ENCODE results near the gene METRNL. TPM values are rescaled to one million over a fixed set of nuclear protein-coding genes. Genes with fewer than 3 reads are reported as not detected.
"Not testable (repeated sequence)": the region's sequence is repeated elsewhere in the genome, so short reads cannot be mapped to it uniquely, and the experiment has no call there.

The METRNL gene
- total RNA-seq, 1 experiment from 2014 or later, result 30.6 TPM

- H3K4me1 ChIP-seq (ENCODE audit: insufficient read depth, low read length), result no peaks in the 10 kb centered on the region
- ChIA-PET CTCF (no interaction called here), POLR2A (ENCODE audit: unreplicated experiment) (interaction anchor here (0.6 kb wide), 1 partner anchor 97 kb away, joined by 4 read pairs; no protein-coding TSS in a partner anchor)
- no peak overlapping the region for H3K4me2 ChIP-seq (ENCODE audit: low read length)
- H3K9ac ChIP-seq (ENCODE audit: low read length), result no peak overlapping the region
- no peaks in the 10 kb centered on the region for H4K20me1 ChIP-seq (ENCODE audit: low read length)
- DNase-seq (no peak), ATAC-seq (no peak)
- H3K9me3 ChIP-seq (ENCODE audit: low read length), result no peaks in the 10 kb centered on the region
- TF ChIP-seq EZH2 (IDR thresholded peaks at IDR 0.05; ENCODE audit: low read length, unreplicated experiment) (no peak), CTCF (conservative IDR thresholded peaks at IDR 0.05; ENCODE audit: low read depth, low read length) (no peak), EZH2phosphoT487 (IDR thresholded peaks at IDR 0.05; ENCODE audit: borderline replicate concordance, low read length) (no peak)
- no peaks in the 10 kb centered on the region for H3K9me2 ChIP-seq (replicated peaks; ENCODE audit: low read length)
- no peaks in the 10 kb centered on the region for H3K36me3 ChIP-seq (ENCODE audit: low read depth, low read length)
- no peaks in the 10 kb centered on the region for H3K27me3 ChIP-seq (ENCODE audit: low read length)
- no peaks in the 10 kb centered on the region for H3F3A ChIP-seq (ENCODE audit: low read length, unreplicated experiment)
- H3K4me3 ChIP-seq (ENCODE audit: low read length), result no peak overlapping the region
- H3K27ac ChIP-seq (ENCODE audit: low read length), result no peak overlapping the region
- intact Hi-C loops (cut with micrococcal nuclease), result no loop called here
- H3K79me2 ChIP-seq (ENCODE audit: low read length), result no peaks in the 10 kb centered on the region
- no peak overlapping the region for H2AFZ ChIP-seq (ENCODE audit: low read length)
- no TSS peak for BruUV-seq (replicated peaks)
These were observed 38.8 kb downstream of the METRNL start for GRCh38 chr17:83118071-83118841.

GRCh38 chr17:83119987-83120864 is 40.8 kb downstream of the METRNL start:
- Histone ChIP-seq H3K9me3 (ENCODE audit: low read length) (no peaks in the 10 kb centered on the region), H3K9me2 (replicated peaks; ENCODE audit: low read length) (no peaks in the 10 kb centered on the region), H3K27ac (ENCODE audit: low read length) (no peak overlapping the region), H3F3A (ENCODE audit: low read length, unreplicated experiment) (no peaks in the 10 kb centered on the region), H3K4me3 (ENCODE audit: low read length) (no peak overlapping the region), H4K20me1 (ENCODE audit: low read length) (no peaks in the 10 kb centered on the region), H3K36me3 (ENCODE audit: low read depth, low read length) (no peaks in the 10 kb centered on the region), H3K27me3 (ENCODE audit: low read length) (peaks cover 3% of the 10 kb centered on the region), H3K4me1 (ENCODE audit: insufficient read depth, low read length) (no peaks in the 10 kb centered on the region), H3K9ac (ENCODE audit: low read length) (no peak overlapping the region), H3K4me2 (ENCODE audit: low read length) (no peak overlapping the region), H3K79me2 (ENCODE audit: low read length) (no peaks in the 10 kb centered on the region), H2AFZ (ENCODE audit: low read length) (no peak overlapping the region)
- no peak for ATAC-seq
- no peak for DNase-seq
- intact Hi-C loops (cut with micrococcal nuclease), result no loop called here
- ChIA-PET CTCF (no interaction called here), POLR2A (ENCODE audit: unreplicated experiment) (no interaction called here)
- BruUV-seq (replicated peaks), result no TSS peak
- no peak for TF ChIP-seq EZH2 (IDR thresholded peaks at IDR 0.05; ENCODE audit: low read length, unreplicated experiment)
- TF ChIP-seq EZH2phosphoT487 (IDR thresholded peaks at IDR 0.05; ENCODE audit: borderline replicate concordance, low read length), result no peak
- no peak for TF ChIP-seq CTCF (conservative IDR thresholded peaks at IDR 0.05; ENCODE audit: low read depth, low read length)

- H3K4me1 ChIP-seq (ENCODE audit: insufficient read depth, low read length); H3K27ac ChIP-seq (ENCODE audit: low read length); H3F3A ChIP-seq (ENCODE audit: low read length, unreplicated experiment); H3K9me3 ChIP-seq (ENCODE audit: low read length); DNase-seq; H2AFZ ChIP-seq (ENCODE audit: low read length); H3K4me2 ChIP-seq (ENCODE audit: low read length); CTCF ChIA-PET; H4K20me1 ChIP-seq (ENCODE audit: low read length); H3K9me2 ChIP-seq (replicated peaks; ENCODE audit: low read length); POLR2A ChIA-PET (ENCODE audit: unreplicated experiment); H3K9ac ChIP-seq (ENCODE audit: low read length); H3K79me2 ChIP-seq (ENCODE audit: low read length); intact Hi-C loops (cut with micrococcal nuclease); ATAC-seq; H3K36me3 ChIP-seq (ENCODE audit: low read depth, low read length); BruUV-seq (replicated peaks); H3K4me3 ChIP-seq (ENCODE audit: low read length): not testable (repeated sequence)
- peaks cover 11% of the 10 kb centered on the region for H3K27me3 ChIP-seq (ENCODE audit: low read length)
These were observed 42.1 kb downstream of the METRNL start for GRCh38 chr17:83121473-83121872.

Measured in PC-3 (cell line).